ENCODE results near the gene FOSB. TPM values are rescaled to one million over a fixed set of nuclear protein-coding genes. Genes with fewer than 3 reads are reported as not detected.

FOSB gene
- total and polyA plus RNA-seq, 4 donors: 7.9 to 24.2 (median 16.4) TPM

- H3K4me1 ChIP-seq (ENCODE audit: control insufficient read depth in 5 of 5, insufficient read depth in 5 of 5, low read length in 5 of 5): peaks cover 0 to 45% (median 0%) of the 10 kb centered on the region in 5 donors
- no peak overlapping the region for H3K4me3 ChIP-seq
- peaks cover 0 to 3% (median 0%) of the 10 kb centered on the region in 4 donors for H3K36me3 ChIP-seq (ENCODE audit: control insufficient read depth in 4 of 4, insufficient read depth in 4 of 4, low read length in 4 of 4)
- TF ChIP-seq, protein P1, sequence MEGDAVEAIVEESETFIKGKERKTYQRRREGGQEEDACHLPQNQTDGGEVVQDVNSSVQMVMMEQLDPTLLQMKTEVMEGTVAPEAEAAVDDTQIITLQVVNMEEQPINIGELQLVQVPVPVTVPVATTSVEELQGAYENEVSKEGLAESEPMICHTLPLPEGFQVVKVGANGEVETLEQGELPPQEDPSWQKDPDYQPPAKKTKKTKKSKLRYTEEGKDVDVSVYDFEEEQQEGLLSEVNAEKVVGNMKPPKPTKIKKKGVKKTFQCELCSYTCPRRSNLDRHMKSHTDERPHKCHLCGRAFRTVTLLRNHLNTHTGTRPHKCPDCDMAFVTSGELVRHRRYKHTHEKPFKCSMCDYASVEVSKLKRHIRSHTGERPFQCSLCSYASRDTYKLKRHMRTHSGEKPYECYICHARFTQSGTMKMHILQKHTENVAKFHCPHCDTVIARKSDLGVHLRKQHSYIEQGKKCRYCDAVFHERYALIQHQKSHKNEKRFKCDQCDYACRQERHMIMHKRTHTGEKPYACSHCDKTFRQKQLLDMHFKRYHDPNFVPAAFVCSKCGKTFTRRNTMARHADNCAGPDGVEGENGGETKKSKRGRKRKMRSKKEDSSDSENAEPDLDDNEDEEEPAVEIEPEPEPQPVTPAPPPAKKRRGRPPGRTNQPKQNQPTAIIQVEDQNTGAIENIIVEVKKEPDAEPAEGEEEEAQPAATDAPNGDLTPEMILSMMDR (IDR thresholded peaks at IDR 0.05; ENCODE audit: control extremely low read depth, extremely low read depth): no peak
- H3K9me3 ChIP-seq (ENCODE audit: control insufficient read depth in 4 of 4, insufficient read depth in 3 of 4, low read length in 3 of 4): no peaks in the 10 kb centered on the region
- 38 to 43% methylated on average over 5 of the region's 5 CpGs for WGBS, 2 donors
- peaks cover 0 to 20% (median 18%) of the 10 kb centered on the region in 3 donors for H3K27me3 ChIP-seq (ENCODE audit: control insufficient read depth in 3 of 3, insufficient read depth in 3 of 3, low read length in 2 of 3)
- no peak for ATAC-seq (ENCODE audit: insufficient read depth, low FRiP score)
- peak in 2 of 3 donors; percentile 22 to 61 for DNase-seq
- H3K27ac ChIP-seq (ENCODE audit: low read depth in 1 of 2, low read length in 1 of 2): no peak overlapping the region
- no peak overlapping the region for H3K9ac ChIP-seq (ENCODE audit: insufficient read depth in 1 of 2, low read length in 2 of 2)
These were observed 9.4 kb downstream of the FOSB start for GRCh38 chr19:45477186-45477585.

DNA sequence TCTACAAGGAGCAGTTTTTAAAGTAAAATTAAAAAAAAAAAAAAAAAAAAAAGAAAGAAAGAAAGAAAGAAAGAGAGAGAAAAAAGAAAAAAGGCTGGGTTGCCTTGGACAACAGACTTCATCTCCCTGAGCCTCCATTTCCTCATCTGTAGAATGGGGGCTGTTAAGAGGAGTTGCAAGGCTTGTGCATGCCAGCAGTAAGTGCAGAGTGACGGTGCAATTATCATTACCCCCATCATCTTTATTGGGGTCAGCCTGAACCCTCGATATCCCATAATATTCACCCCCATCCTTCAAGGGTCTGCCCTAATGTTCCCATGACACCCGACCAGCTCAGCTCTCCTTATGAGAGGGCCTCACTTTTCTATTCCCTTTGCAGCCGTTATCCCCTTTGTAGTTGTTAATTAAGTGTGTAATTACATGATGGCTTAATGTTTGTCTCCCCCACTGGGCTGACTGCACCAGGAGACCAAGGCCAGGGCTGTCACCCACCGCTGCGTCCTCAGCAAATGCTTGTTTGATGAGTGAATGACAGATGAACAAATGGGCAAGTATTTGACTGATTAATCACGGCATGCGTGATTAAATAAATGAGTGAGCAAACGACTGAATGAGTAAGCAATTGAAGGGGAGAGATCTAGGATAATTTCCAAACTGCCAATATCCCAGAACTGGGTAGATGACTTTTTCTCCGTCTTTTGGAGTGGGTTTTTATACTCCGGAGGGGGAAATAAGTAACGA, 10.1 kb downstream of the FOSB start:
- H3K9ac ChIP-seq (ENCODE audit: insufficient read depth in 1 of 2, low read length in 2 of 2): peak overlapping the region in 1 of 2 donors; percentile 99
- H3K4me3 ChIP-seq: no peak overlapping the region
- no peaks in the 10 kb centered on the region for H3K9me3 ChIP-seq (ENCODE audit: control insufficient read depth in 4 of 4, insufficient read depth in 3 of 4, low read length in 3 of 4)
- H3K36me3 ChIP-seq (ENCODE audit: control insufficient read depth in 4 of 4, insufficient read depth in 4 of 4, low read length in 4 of 4): peaks cover 0 to 3% (median 0%) of the 10 kb centered on the region in 4 donors
- TF ChIP-seq, protein P1 (IDR thresholded peaks at IDR 0.05; ENCODE audit: control extremely low read depth, extremely low read depth): no peak
- peaks cover 0 to 38% (median 0%) of the 10 kb centered on the region in 5 donors for H3K4me1 ChIP-seq (ENCODE audit: control insufficient read depth in 5 of 5, insufficient read depth in 5 of 5, low read length in 5 of 5)
- peak overlapping the region; percentile 96 for H3K27ac ChIP-seq (ENCODE audit: low read depth in 1 of 2, low read length in 1 of 2)
- DNase-seq (peak; percentile 32 to 73 (median 64)), ATAC-seq (ENCODE audit: insufficient read depth, low FRiP score) (peak; percentile 13)
- 8 to 9% methylated on average over 12 of the region's 12 CpGs for WGBS, 2 donors
- H3K27me3 ChIP-seq (ENCODE audit: control insufficient read depth in 3 of 3, insufficient read depth in 3 of 3, low read length in 2 of 3): peaks cover 0 to 15% (median 11%) of the 10 kb centered on the region in 3 donors

DNA sequence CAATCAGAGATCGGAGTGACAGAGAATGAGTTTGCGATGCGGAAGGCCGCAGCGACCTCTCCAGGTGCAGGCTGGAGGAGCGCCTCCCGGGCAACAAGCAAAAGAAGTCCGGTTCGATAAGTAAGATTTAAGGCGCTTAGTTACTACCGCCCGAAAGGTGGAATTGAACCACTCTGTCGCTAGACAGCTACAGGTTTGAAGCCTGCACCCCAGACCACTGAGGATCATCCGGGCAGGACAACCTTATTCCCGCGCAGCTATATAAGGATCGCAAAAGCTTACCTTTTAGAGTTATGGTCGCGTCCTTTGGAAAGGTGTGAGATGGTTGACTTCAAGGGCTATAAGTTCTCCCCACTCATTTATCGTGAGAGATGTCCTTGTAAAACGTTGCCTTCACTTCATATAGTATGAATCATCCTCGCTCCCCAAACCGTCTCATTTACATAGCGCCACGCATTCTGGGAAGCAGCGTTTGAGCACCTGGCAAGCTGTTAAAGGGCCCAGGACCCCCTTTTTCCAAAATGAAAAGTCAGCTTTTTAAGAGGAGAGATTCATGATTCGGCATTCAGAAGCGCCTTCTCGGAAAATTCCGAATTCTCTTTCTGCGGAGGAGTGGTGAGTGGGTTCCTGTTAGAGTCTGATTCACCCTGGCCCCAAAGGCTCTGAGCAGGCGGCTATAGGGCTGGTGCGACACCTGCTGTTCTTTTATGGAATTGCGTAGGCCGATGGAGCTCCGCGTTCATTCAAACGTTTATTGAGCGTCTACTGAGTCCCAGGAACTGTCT, 10.8 kb downstream of the FOSB start:
- TF ChIP-seq, protein P1 (IDR thresholded peaks at IDR 0.05; ENCODE audit: control extremely low read depth, extremely low read depth): peak; percentile 98
- DNase-seq (peak; percentile 89 to 93 (median 91)), ATAC-seq (ENCODE audit: insufficient read depth, low FRiP score) (peak; percentile 94)
- peaks cover 0 to 9% (median 4%) of the 10 kb centered on the region in 3 donors for H3K27me3 ChIP-seq (ENCODE audit: control insufficient read depth in 3 of 3, insufficient read depth in 3 of 3, low read length in 2 of 3)
- peak overlapping the region; percentile 96 for H3K27ac ChIP-seq (ENCODE audit: low read depth in 1 of 2, low read length in 1 of 2)
- 0% methylated on average over 39 of the region's 39 CpGs for WGBS, 2 donors
- no peaks in the 10 kb centered on the region for H3K9me3 ChIP-seq (ENCODE audit: control insufficient read depth in 4 of 4, insufficient read depth in 3 of 4, low read length in 3 of 4)
- H3K36me3 ChIP-seq (ENCODE audit: control insufficient read depth in 4 of 4, insufficient read depth in 4 of 4, low read length in 4 of 4): no peaks in the 10 kb centered on the region
- peaks cover 0 to 36% (median 0%) of the 10 kb centered on the region in 5 donors for H3K4me1 ChIP-seq (ENCODE audit: control insufficient read depth in 5 of 5, insufficient read depth in 5 of 5, low read length in 5 of 5)
- peak overlapping the region; percentile 88 to 99 for H3K9ac ChIP-seq (ENCODE audit: insufficient read depth in 1 of 2, low read length in 2 of 2)
- no peak overlapping the region for H3K4me3 ChIP-seq

Data from lung (tissue), 12 donors.